ENCODE results near the gene GCHFR. TPM values are rescaled to one million over a fixed set of nuclear protein-coding genes. Genes with fewer than 3 reads are reported as not detected.

Gene GCHFR
- total RNA-seq, 2 donors from 2014 or later: 15.9 to 72.6 TPM

DNA sequence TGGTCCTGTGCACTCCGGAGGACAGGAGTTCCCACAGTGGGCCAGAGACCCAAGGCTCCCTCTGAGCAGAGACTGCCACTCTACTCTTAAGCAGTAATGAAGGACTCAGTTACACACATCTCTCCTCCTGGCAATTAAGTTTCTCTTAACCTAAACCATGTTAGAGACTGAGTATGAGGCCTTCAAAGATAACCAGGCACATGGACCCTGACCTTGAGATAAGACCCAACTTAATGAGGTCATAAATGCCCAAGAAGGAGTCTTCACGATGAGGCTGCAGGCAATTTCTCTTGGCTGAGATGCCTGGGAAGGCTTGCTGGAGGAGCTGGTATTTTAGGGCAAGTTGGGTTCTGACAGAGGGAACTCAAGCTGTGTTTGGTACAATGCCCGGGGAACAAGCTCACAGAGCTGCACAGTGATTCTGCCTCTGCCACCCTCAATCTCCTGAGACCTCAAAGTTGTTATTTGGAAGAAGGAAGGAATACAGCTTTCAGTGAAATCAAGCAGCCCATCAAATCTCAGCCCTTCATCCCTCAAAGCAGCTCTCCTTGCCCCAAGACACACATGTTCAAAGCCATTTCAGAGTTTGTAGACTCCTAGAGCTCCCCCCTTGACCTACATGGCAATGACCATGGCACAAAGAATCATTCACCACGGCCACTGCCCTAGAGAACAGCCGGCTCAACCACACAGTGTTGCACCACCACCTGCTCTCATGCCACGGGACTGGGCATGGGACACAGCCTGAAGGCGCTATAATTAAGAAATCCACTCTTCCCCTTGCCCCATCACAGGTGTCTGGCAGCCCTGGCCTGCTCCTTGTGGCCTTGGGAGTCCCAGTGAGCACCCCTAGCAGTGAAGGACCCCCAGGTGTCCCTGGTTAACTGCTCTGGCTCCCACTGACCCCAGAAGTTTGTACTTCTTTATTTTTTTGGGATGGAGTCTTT lies 15.9 kb upstream of the GCHFR start:
- DNase-seq (ENCODE audit: low spot score in 2 of 2) (no peak), ATAC-seq (no peak)
- Mint-ChIP-seq H3K36me3 (peaks cover 16 to 17% of the 10 kb centered on the region in 2 donors), H3K27ac (peak overlapping the region; percentile 29 to 54), H3K9me3 (no peaks in the 10 kb centered on the region)

GRCh38 chr15:40749151-40749630 lies 14.7 kb upstream of the GCHFR start:
- Mint-ChIP-seq H3K27ac (no peak overlapping the region), H3K9me3 (no peaks in the 10 kb centered on the region), H3K36me3 (peaks cover 16 to 17% of the 10 kb centered on the region in 2 donors)
- DNase-seq (ENCODE audit: low spot score in 2 of 2) (no peak), ATAC-seq (no peak)

- Mint-ChIP-seq H3K36me3 (peaks cover 16 to 17% of the 10 kb centered on the region in 2 donors), H3K9me3 (no peaks in the 10 kb centered on the region), H3K27ac (no peak overlapping the region)
- ATAC-seq (no peak), DNase-seq (ENCODE audit: low spot score in 2 of 2) (no peak)
Measured at GRCh38 chr15:40750885-40751284, 13.0 kb upstream of the GCHFR start.

DNA sequence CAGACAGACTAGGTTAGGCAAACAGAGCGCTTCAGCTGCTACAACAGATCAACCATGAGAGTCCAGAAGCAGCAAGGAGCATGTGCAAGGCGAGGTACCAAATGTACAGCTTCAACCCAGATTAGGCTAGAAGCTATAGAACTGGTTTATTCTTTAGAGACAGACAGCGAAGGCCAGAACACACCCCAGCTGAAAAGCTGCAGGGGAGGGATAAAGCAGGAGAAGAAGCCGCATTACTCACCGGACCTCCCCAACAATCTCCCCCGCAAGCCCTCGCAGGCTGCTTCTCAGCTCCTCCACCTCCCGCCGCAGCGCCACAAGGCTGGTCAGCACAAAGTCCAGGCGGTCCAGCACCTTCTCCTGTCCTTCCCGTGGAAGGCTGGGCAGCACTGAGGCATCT lies 12.1 kb upstream of the GCHFR start:
- no peak for ATAC-seq
- Mint-ChIP-seq H3K9me3 (no peaks in the 10 kb centered on the region), H3K36me3 (peaks cover 16 to 17% of the 10 kb centered on the region in 2 donors), H3K27ac (peak overlapping the region in 1 of 2 donors; percentile 50)
- DNase-seq (ENCODE audit: low spot score in 2 of 2): no peak

DNA sequence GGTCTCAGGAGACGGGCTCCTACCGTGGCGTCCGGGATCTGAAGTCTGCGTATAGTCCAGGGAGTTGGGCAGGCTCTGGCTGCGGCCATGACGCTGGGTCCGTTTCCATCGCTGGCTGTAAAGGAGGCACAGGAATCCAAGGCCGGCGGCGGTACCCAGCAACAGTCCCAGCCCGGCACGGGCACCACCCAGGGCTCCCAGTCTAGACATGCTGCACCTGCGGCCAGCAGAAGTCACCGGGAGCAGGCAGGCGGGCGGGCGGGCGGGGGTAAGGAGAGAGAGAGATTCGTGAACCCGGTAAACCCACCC lies 9.3 kb upstream of the GCHFR start:
- no peaks in the 10 kb centered on the region for H3K9me3 Mint-ChIP-seq
- peaks cover 16 to 17% of the 10 kb centered on the region in 2 donors for H3K36me3 Mint-ChIP-seq
- peak; percentile 12 for ATAC-seq
- H3K27ac Mint-ChIP-seq: peak overlapping the region; percentile 65 to 97
- DNase-seq (ENCODE audit: low spot score in 2 of 2): no peak

DNA sequence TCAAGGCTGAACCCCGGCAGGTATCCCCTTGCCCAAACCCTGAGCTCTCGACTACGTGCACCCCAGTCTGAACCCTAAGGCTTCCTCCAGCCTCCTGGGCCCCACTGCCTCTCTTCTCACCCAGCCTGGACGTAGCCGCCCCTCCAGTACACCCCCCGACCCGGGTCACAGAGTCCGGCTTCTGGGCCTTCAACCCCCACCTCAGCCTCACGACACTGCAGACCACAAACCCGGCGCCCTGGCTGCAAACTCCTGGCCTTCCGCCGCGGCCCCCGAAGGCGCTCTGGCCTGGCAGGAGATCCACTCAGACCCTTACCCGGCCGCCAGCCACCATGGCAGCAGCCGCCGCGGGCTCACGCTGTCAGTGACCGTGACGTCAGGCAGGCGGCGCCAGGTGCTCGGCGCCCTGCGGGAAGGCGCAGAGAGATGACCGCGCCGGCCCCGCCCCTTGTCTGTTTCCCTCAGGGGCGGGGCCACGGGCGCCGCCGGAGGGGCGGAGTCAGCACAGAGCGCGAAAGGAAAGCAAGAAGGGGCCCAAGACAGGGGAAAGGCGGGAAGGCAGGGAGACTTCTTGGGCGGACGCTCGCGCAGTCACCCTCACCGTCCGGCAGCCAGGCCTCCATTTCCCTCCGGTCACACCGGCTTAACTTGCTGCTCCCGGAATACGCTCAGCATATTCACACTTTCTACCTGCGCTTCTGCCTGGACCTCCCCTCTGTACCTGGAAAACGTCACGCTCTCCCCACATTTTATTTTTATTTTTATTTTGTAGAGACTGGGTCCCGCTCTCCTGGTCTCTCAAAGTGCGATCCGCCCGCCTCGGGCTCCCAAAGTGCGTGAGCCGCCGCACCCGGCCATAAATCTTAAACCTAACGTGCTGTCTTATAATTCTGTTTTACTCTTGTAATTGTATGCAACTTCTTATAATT lies 8.7 kb upstream of the GCHFR start, which contains the start of gene RMDN3:
TSS of gene RMDN3 (minus strand) at position 372 of the 929 bp plus-strand sequence. CDS start 471 bp downstream, outside the sequence.
- Mint-ChIP-seq H3K27ac (peak within 1 kb of the TSS; percentile 97 to 99), H3K9me3 (no peaks in the 10 kb centered on the region), H3K36me3 (peaks cover 16 to 17% of the 10 kb centered on the region in 2 donors)
- peak; percentile 94 to 97 for DNase-seq (ENCODE audit: low spot score in 2 of 2)
- ATAC-seq: peak; percentile 91

GRCh38 chr15:40755812-40756208 lies 8.1 kb upstream of the GCHFR start:
- H3K36me3 Mint-ChIP-seq: peaks cover 16 to 17% of the 10 kb centered on the region in 2 donors
- no peaks in the 10 kb centered on the region for H3K9me3 Mint-ChIP-seq
- DNase-seq (ENCODE audit: low spot score in 2 of 2) (no peak), ATAC-seq (no peak)
- H3K27ac Mint-ChIP-seq: peak overlapping the region; percentile 97 to 99

- H3K9me3 Mint-ChIP-seq: no peaks in the 10 kb centered on the region
- DNase-seq (ENCODE audit: low spot score in 2 of 2) (no peak), ATAC-seq (no peak)
- H3K27ac Mint-ChIP-seq: no peak overlapping the region
- peaks cover 8 to 15% of the 10 kb centered on the region in 2 donors for H3K36me3 Mint-ChIP-seq
Measured at GRCh38 chr15:40756938-40757337, 6.9 kb upstream of the GCHFR start.

- DNase-seq (ENCODE audit: low spot score in 2 of 2) (no peak), ATAC-seq (no peak)
- no peaks in the 10 kb centered on the region for H3K9me3 Mint-ChIP-seq
- H3K27ac Mint-ChIP-seq: no peak overlapping the region
- peaks cover 0 to 2% of the 10 kb centered on the region in 2 donors for H3K36me3 Mint-ChIP-seq
Measured at GRCh38 chr15:40759961-40760360, 3.9 kb upstream of the GCHFR start.

GRCh38 chr15:40762919-40763800 lies 708 bp upstream of the GCHFR start:
- H3K27ac Mint-ChIP-seq: peak overlapping the region; percentile 62 to 74
- no peaks in the 10 kb centered on the region for H3K36me3 Mint-ChIP-seq
- ATAC-seq: peak; percentile 15 to 52
- H3K9me3 Mint-ChIP-seq: no peaks in the 10 kb centered on the region
- peak; percentile 47 to 77 for DNase-seq (ENCODE audit: low spot score in 2 of 2)

DNA sequence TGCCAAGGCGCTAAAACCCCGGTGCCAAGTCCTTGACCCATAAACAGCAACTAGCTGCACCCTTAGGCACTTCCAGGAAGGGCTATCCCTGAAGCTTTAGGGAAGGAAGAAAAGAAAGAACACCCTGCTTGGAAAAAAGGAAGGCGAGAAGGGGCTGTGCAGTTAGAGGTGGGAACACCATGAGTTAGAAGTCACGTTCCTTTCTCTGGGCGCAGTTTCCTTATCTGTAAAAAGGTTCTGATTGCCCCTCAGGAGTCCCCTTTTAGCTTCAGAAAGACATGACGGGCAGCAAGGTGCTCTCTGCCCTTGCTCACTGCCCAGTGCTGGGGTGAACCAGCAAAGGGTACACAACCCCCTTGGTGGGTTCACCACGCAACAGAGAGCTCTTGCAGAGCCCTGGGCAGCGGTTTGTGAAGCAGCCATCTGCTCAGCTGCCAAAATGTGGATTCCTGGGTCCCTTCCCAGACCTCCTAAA lies 798 bp downstream of the GCHFR start:
- Mint-ChIP-seq H3K36me3 (no peaks in the 10 kb centered on the region), H3K9me3 (no peaks in the 10 kb centered on the region), H3K27ac (peak overlapping the region; percentile 62 to 65)
- no peak for DNase-seq (ENCODE audit: low spot score in 2 of 2)
- ATAC-seq: no peak

GRCh38 chr15:40766194-40766815 lies 2.4 kb downstream of the GCHFR start:
- H3K27ac Mint-ChIP-seq: peak overlapping the region in 1 of 2 donors; percentile 55
- no peaks in the 10 kb centered on the region for H3K36me3 Mint-ChIP-seq
- H3K9me3 Mint-ChIP-seq: no peaks in the 10 kb centered on the region
- ATAC-seq (no peak), DNase-seq (ENCODE audit: low spot score in 2 of 2) (no peak)

DNA sequence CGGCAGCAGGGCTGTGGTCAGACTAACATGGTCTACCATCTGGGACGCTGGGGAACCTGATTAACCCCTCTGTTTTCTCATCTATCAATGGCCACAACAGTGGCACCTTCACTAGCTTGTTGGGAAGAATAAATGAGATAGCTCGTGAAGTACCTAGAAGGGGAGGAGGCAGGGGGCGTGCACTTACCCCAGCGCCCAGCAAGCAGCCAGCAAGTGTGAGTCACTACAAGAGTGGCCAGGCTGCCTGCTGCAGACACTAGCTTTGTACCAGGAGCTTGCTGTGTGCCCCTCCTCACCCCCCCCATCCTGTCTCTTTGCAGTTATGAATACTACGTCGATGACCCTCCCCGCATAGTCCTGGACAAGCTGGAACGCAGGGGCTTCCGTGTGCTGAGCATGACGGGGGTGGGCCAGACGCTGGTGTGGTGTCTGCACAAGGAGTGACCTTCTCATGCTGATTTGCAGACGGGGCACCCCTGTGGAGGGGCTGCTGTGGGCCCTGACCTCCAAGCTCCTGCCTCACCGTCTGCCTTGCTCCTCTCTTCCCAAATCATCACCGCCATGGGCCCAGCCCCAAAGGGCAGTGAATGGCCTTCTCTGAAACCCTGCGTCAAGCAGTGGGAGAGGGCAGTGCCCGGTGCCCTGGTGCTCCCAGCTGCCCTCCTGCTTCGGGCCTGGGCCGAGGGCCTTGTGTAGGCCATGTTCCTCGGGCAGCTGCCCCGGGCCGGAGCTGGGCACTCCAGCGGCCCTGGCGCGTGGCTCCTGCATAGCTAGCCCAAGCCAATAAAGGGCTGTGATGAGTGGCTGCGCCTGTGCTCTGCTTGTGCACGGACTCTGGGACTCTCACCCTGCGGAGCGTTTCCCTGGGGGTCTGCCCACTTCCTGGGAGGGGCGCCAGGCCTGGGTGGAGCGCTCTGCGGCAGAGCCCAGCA lies 3.3 kb downstream of the GCHFR start:
- Mint-ChIP-seq H3K27ac (no peak overlapping the region), H3K36me3 (no peaks in the 10 kb centered on the region), H3K9me3 (no peaks in the 10 kb centered on the region)
- DNase-seq (ENCODE audit: low spot score in 2 of 2) (no peak), ATAC-seq (no peak)

DNA sequence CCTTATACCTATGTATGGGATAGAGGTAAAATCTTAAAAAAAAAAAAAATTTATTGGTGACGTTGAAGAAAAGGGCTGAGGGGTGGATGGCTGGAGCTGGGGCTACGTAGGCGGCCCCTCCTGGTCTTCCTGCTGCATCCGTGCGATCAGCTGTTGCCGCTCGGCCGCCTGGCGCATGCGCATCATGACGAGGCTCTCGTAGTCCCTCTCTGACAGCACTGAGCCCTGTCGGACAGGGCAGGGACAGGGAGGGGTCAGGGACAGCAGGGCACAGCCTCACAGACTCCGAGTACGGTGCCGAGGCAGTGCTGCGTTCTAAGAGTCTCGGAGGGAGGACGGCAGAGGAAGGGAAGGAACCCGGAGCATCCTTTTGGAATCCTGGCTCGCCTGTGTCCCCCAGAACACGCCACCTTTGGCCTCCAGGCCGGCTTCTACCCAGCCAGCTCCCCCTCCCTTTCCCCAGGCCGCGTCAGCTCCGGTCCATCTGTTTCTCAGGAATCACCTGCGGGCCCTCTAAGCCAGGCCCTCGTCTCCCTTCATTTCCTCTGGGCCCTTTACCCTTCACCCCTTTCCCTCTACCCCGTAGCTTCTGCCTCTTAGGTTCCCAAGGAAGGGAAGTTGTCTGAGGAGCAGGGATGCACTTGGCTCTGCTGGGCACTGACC lies 4.1 kb downstream of the GCHFR start:
- DNase-seq (ENCODE audit: low spot score in 2 of 2) (no peak), ATAC-seq (no peak)
- no peaks in the 10 kb centered on the region for H3K36me3 Mint-ChIP-seq
- peak overlapping the region in 1 of 2 donors; percentile 88 for H3K27ac Mint-ChIP-seq
- H3K9me3 Mint-ChIP-seq: no peaks in the 10 kb centered on the region

Measured in activated naive CD4-positive, alpha-beta T cell treated with anti-CD3 and anti-CD28 coated beads, Interleukin-2, amount 50 U/mL, for 72 hours (primary cell).